Colonic mucosa (tissue), 4 donors: ENCODE data around the gene ARHGAP32. TPM values are rescaled to one million over a fixed set of nuclear protein-coding genes. Genes with fewer than 3 reads are reported as not detected.
"Not testable (repeated sequence)": the region's sequence is repeated elsewhere in the genome, so short reads cannot be mapped to it uniquely, and the experiment has no call there.

Experiments
- DNase-seq: peaks from one replicate; pipeline ENCODE4 v3.0.0-alpha.2; 2020
- H3K27ac ChIP-seq: fragments of 200-600 bp; one replicate; pipeline ENCODE4 v1.8.0; 2021
- H3K27me3 ChIP-seq: fragments of 200-600 bp; one replicate; pipeline ENCODE4 v1.8.0; 2021
- H3K36me3 ChIP-seq: fragments of 200-600 bp; one replicate; pipeline ENCODE4 v1.8.0; 2021
- H3K4me1 ChIP-seq: fragments of 200-600 bp; one replicate; pipeline ENCODE4 v1.8.0; 2021; ENCODE audit warnings: mild to moderate bottlenecking
- H3K4me3 ChIP-seq: fragments of 200-600 bp; one replicate; pipeline ENCODE4 v1.8.0; 2021
- H3K9ac ChIP-seq, 2 donors: one replicate each; pipeline ENCODE4 v1.7.0; 2013; ENCODE audit warnings: control low read depth in 2 of 2, low read depth in 2 of 2, low read length in 2 of 2
- H3K9me3 ChIP-seq: fragments of 200-600 bp; one replicate; pipeline ENCODE4 v1.8.0; 2021
- CTCF ChIP-seq: fragments of 200-600 bp; IDR thresholded peaks from one replicate; pipeline ENCODE4 v1.8.0; 2022; ENCODE audit warnings: antibody characterized with exemption, mild to moderate bottlenecking
- intact Hi-C: fragments of 100-400 bp; cut with DNase I; formaldehyde crosslinking; loops from one replicate; pipeline ENCODE4 v1.14.1; 2022
- total RNA-seq, 2 donors: library from RNA; stranded (reverse); fragmentation: NEBNext Ultra II Directional in 1 of 2; extraction: Animal tissue kit (Norgen Biotek cat#: 25700) in 1 of 2; gene quantifications; one replicate each; pipeline ENCODE4 v1.2.1, GENCODE V29; 2021
- donor health status: healthy.
- donor health status: DM: no; HTN: no; CAD: no.
- donor health status: DM: no; HTN: no; CAD: no.

ARHGAP32 gene
- total RNA-seq, 2 donors from 2014 or later: 52.6 to 65.7 TPM

GRCh38 chr11:129018126-129018525, 174.0 kb downstream of the ARHGAP32 start:
- Histone ChIP-seq H3K36me3 (no peaks in the 10 kb centered on the region), H3K9ac (no peak overlapping the region), H3K27ac (peak overlapping the region; percentile 55), H3K4me3 (no peak overlapping the region), H3K27me3 (no peaks in the 10 kb centered on the region), H3K9me3 (no peaks in the 10 kb centered on the region), H3K4me1 (no peaks in the 10 kb centered on the region)
- no peak for DNase-seq
- TF ChIP-seq CTCF: no peak
- intact Hi-C loops: no loop called here

GRCh38 chr11:129013737-129014475, 178.2 kb downstream of the ARHGAP32 start:
- no peaks in the 10 kb centered on the region for H3K9me3 ChIP-seq
- no peak overlapping the region for H3K4me3 ChIP-seq
- H3K9ac ChIP-seq: peak overlapping the region in 1 of 2 donors; percentile 55
- TF ChIP-seq CTCF: no peak
- H3K36me3 ChIP-seq: no peaks in the 10 kb centered on the region
- peak; percentile 63 for DNase-seq
- peak overlapping the region; percentile 72 for H3K27ac ChIP-seq
- intact Hi-C loops: no loop called here
- no peaks in the 10 kb centered on the region for H3K27me3 ChIP-seq
- peaks cover 7% of the 10 kb centered on the region for H3K4me1 ChIP-seq

GRCh38 chr11:129012880-129013279, 179.2 kb downstream of the ARHGAP32 start:
- intact Hi-C loops: no loop called here
- Histone ChIP-seq H3K9ac (no peak overlapping the region), H3K27me3 (no peaks in the 10 kb centered on the region), H3K36me3 (no peaks in the 10 kb centered on the region), H3K4me1 (peaks cover 7% of the 10 kb centered on the region), H3K27ac (peak overlapping the region; percentile 62), H3K9me3 (no peaks in the 10 kb centered on the region), H3K4me3 (no peak overlapping the region)
- peak; percentile 45 for DNase-seq
- TF ChIP-seq CTCF: no peak

GRCh38 chr11:129006161-129006560, 186.0 kb downstream of the ARHGAP32 start:
- Histone ChIP-seq H3K9ac (no peak overlapping the region), H3K4me3 (no peak overlapping the region), H3K9me3 (no peaks in the 10 kb centered on the region), H3K36me3 (no peaks in the 10 kb centered on the region), H3K4me1 (no peaks in the 10 kb centered on the region), H3K27ac (no peak overlapping the region), H3K27me3 (no peaks in the 10 kb centered on the region)
- intact Hi-C loops: no loop called here
- DNase-seq: no peak
- no peak for TF ChIP-seq CTCF

- H3K27ac ChIP-seq, H3K36me3 ChIP-seq, DNase-seq, H3K9ac ChIP-seq, H3K27me3 ChIP-seq, H3K9me3 ChIP-seq, intact Hi-C loops, H3K4me1 ChIP-seq, H3K4me3 ChIP-seq: not testable (repeated sequence)
These were observed 193.0 kb downstream of the ARHGAP32 start for GRCh38 chr11:128999165-128999564.

- intact Hi-C loops: no loop called here
These were observed 203.7 kb downstream of the ARHGAP32 start for GRCh38 chr11:128988242-128988970.

More at GRCh38 chr11:128988242-128988970, 203.7 kb downstream of the ARHGAP32 start:
- Histone ChIP-seq H3K27me3 (no peaks in the 10 kb centered on the region), H3K27ac (no peak overlapping the region), H3K4me1 (no peaks in the 10 kb centered on the region), H3K36me3 (no peaks in the 10 kb centered on the region), H3K9me3 (no peaks in the 10 kb centered on the region), H3K9ac (no peak overlapping the region), H3K4me3 (no peak overlapping the region)
- no peak for TF ChIP-seq CTCF
- DNase-seq: no peak
